ENCODE data around the gene ADGRB3. TPM values are rescaled to one million over a fixed set of nuclear protein-coding genes. Genes with fewer than 3 reads are reported as not detected.
A peak's percentile ranks its signal among the peaks of the same experiment; 100 is the strongest.

ADGRB3 gene
- total RNA-seq, 1 donor from 2014 or later = 1.5 TPM

- no peak overlapping the region for H3K27ac ChIP-seq
- no peak overlapping the region for H3K4me3 Mint-ChIP-seq
- no peaks in the 10 kb centered on the region for H3K9me3 ChIP-seq (ENCODE audit: low read depth)
- DNase-seq (ENCODE audit: low spot score) = no peak
- TF ChIP-seq CTCF (IDR thresholded peaks at IDR 0.05) (no peak), EZH2phosphoT487 (IDR thresholded peaks at IDR 0.05) (no peak), EZH2 (IDR thresholded peaks at IDR 0.05) (no peak)
- no peak overlapping the region for H3K9ac ChIP-seq
- no peaks in the 10 kb centered on the region for H3K79me2 ChIP-seq (ENCODE audit: low read depth)
- H3K27me3 Mint-ChIP-seq (ENCODE audit: insufficient read depth, low read depth) = peaks cover 3% of the 10 kb centered on the region
- H3K4me1 Mint-ChIP-seq = peaks cover 34% of the 10 kb centered on the region
- H3K27ac Mint-ChIP-seq = peak overlapping the region; percentile 16
- no peak overlapping the region for H3K4me3 ChIP-seq
- no peak overlapping the region for H3K4me2 ChIP-seq
- no peak overlapping the region for H2AFZ ChIP-seq (replicated peaks)
- no peaks in the 10 kb centered on the region for H4K20me1 ChIP-seq (ENCODE audit: low read depth)
- H3K36me3 ChIP-seq = no peaks in the 10 kb centered on the region
- no peaks in the 10 kb centered on the region for H3K36me3 Mint-ChIP-seq
- H3K4me1 ChIP-seq = peaks cover 17% of the 10 kb centered on the region
- H3K9me3 Mint-ChIP-seq = no peaks in the 10 kb centered on the region
- H3K27me3 ChIP-seq = no peaks in the 10 kb centered on the region
- H3F3A ChIP-seq (ENCODE audit: low read depth) = no peaks in the 10 kb centered on the region
Measured at GRCh38 chr6:68710916-68711315, 75.8 kb downstream of the ADGRB3 start.

GRCh38 chr6:68711386-68712000, 76.4 kb downstream of the ADGRB3 start:
- H3F3A ChIP-seq (ENCODE audit: low read depth) = no peaks in the 10 kb centered on the region
- no peak for DNase-seq (ENCODE audit: low spot score)
- Mint-ChIP-seq H3K36me3 (no peaks in the 10 kb centered on the region), H3K27me3 (ENCODE audit: insufficient read depth, low read depth) (peaks cover 3% of the 10 kb centered on the region), H3K27ac (no peak overlapping the region), H3K4me3 (no peak overlapping the region), H3K9me3 (no peaks in the 10 kb centered on the region), H3K4me1 (peaks cover 34% of the 10 kb centered on the region)
- no peak for TF ChIP-seq EZH2 (IDR thresholded peaks at IDR 0.05)
- TF ChIP-seq CTCF (IDR thresholded peaks at IDR 0.05) = no peak
- TF ChIP-seq EZH2phosphoT487 (IDR thresholded peaks at IDR 0.05) = no peak
- H2AFZ ChIP-seq (replicated peaks) = no peak overlapping the region
- H3K27ac ChIP-seq = no peak overlapping the region
- H3K79me2 ChIP-seq (ENCODE audit: low read depth) = no peaks in the 10 kb centered on the region
- peaks cover 17% of the 10 kb centered on the region for H3K4me1 ChIP-seq
- no peaks in the 10 kb centered on the region for H3K27me3 ChIP-seq
- no peak overlapping the region for H3K4me2 ChIP-seq
- no peak overlapping the region for H3K9ac ChIP-seq
- H3K36me3 ChIP-seq = no peaks in the 10 kb centered on the region
- no peak overlapping the region for H3K4me3 ChIP-seq
- no peaks in the 10 kb centered on the region for H3K9me3 ChIP-seq (ENCODE audit: low read depth)
- no peaks in the 10 kb centered on the region for H4K20me1 ChIP-seq (ENCODE audit: low read depth)

- H2AFZ ChIP-seq (replicated peaks) = no peak overlapping the region
- Mint-ChIP-seq H3K27ac (no peak overlapping the region), H3K4me3 (no peak overlapping the region), H3K9me3 (no peaks in the 10 kb centered on the region), H3K27me3 (ENCODE audit: insufficient read depth, low read depth) (no peaks in the 10 kb centered on the region), H3K36me3 (no peaks in the 10 kb centered on the region), H3K4me1 (peaks cover under 1% of the 10 kb centered on the region)
- no peak overlapping the region for H3K27ac ChIP-seq
- no peaks in the 10 kb centered on the region for H3K36me3 ChIP-seq
- no peaks in the 10 kb centered on the region for H3F3A ChIP-seq (ENCODE audit: low read depth)
- no peak overlapping the region for H3K4me2 ChIP-seq
- no peak overlapping the region for H3K4me3 ChIP-seq
- H3K9me3 ChIP-seq (ENCODE audit: low read depth) = no peaks in the 10 kb centered on the region
- no peaks in the 10 kb centered on the region for H4K20me1 ChIP-seq (ENCODE audit: low read depth)
- no peaks in the 10 kb centered on the region for H3K27me3 ChIP-seq
- TF ChIP-seq EZH2 (IDR thresholded peaks at IDR 0.05) = no peak
- no peak for TF ChIP-seq CTCF (IDR thresholded peaks at IDR 0.05)
- TF ChIP-seq EZH2phosphoT487 (IDR thresholded peaks at IDR 0.05) = no peak
- H3K79me2 ChIP-seq (ENCODE audit: low read depth) = no peaks in the 10 kb centered on the region
- no peak for DNase-seq (ENCODE audit: low spot score)
- H3K9ac ChIP-seq = no peak overlapping the region
- no peaks in the 10 kb centered on the region for H3K4me1 ChIP-seq
Measured at GRCh38 chr6:68716620-68717019, 81.5 kb downstream of the ADGRB3 start.

Measured in neural progenitor cell (in vitro differentiated cells).